Measurements from ENCODE around the gene PCSK4.

Gene PCSK4

GRCh38 chr19:1486720-1487575, 3.2 kb downstream of the PCSK4 start:
- no peak for DNase-seq

GRCh38 chr19:1483979-1484428, 6.1 kb downstream of the PCSK4 start:
- no peak for DNase-seq

- no peak for DNase-seq
Measured at GRCh38 chr19:1483131-1483978, 6.8 kb downstream of the PCSK4 start.

GRCh38 chr19:1482361-1483130, 7.6 kb downstream of the PCSK4 start:
- DNase-seq, result no peak

GRCh38 chr19:1481893-1482360, 8.2 kb downstream of the PCSK4 start:
- peak; percentile 42 for DNase-seq

GRCh38 chr19:1481224-1481892, 8.8 kb downstream of the PCSK4 start:
- DNase-seq, result no peak

- DNase-seq, result peak; percentile 98
Measured at GRCh38 chr19:1478934-1479707, 11.0 kb downstream of the PCSK4 start, which contains the start of gene C19orf25. Gene C19orf25 (minus strand): TSS chr19:1479215. CDS start chr19:1478903, 312 bp downstream.

- peak; percentile 26 for DNase-seq
Measured at GRCh38 chr19:1477056-1477455, 13.1 kb downstream of the PCSK4 start.

- no peak for DNase-seq
Measured at GRCh38 chr19:1475751-1476437, 14.3 kb downstream of the PCSK4 start.

- DNase-seq, result no peak
Measured at GRCh38 chr19:1474765-1475351, 15.3 kb downstream of the PCSK4 start.

- DNase-seq, result no peak
Measured at GRCh38 chr19:1474011-1474764, 16.0 kb downstream of the PCSK4 start.

- no peak for DNase-seq
Measured at GRCh38 chr19:1473085-1473851, 16.9 kb downstream of the PCSK4 start.

- DNase-seq, result peak; percentile 60
Measured at GRCh38 chr19:1472231-1473084, 17.7 kb downstream of the PCSK4 start.

- DNase-seq, result peak; percentile 44
Measured at GRCh38 chr19:1471515-1472160, 18.5 kb downstream of the PCSK4 start.

- peak; percentile 70 for DNase-seq
Measured at GRCh38 chr19:1471010-1471514, 19.1 kb downstream of the PCSK4 start.

GRCh38 chr19:1470305-1471009, 19.7 kb downstream of the PCSK4 start:
- DNase-seq, result peak; percentile 96

GRCh38 chr19:1470055-1470304, 20.2 kb downstream of the PCSK4 start:
- DNase-seq, result no peak
